SK-N-MC (cell line): ENCODE measurements around the gene FADS6.

Experiments
- DNase-seq: peaks from one replicate; pipeline ENCODE4 v3.0.0-alpha.2; 2011; ENCODE audit warnings: low read depth, low spot score
- H3K27ac ChIP-seq: fragments of 200-600 bp; sonication (generic); 2 replicates; pipeline ENCODE4 v1.5.1; 2016; ENCODE audit warnings: mixed run types
- H3K36me3 ChIP-seq: fragments of 200-600 bp; sonication (generic); 2 replicates; pipeline ENCODE4 v1.6.1; 2017; ENCODE audit warnings: antibody characterized with exemption, low read length, mixed read lengths; ENCODE audit not compliant: insufficient read depth
- H3K4me3 ChIP-seq: fragments of 200-600 bp; sonication (generic); 2 replicates; pipeline ENCODE4 v1.5.1; 2016
- H3K9ac ChIP-seq: fragments of 200-600 bp; sonication (generic); 2 replicates; pipeline ENCODE4 v1.8.0; 2017; ENCODE audit warnings: mixed run types, mixed read lengths; ENCODE audit not compliant: insufficient read length
- H3K9me3 ChIP-seq: fragments of 200-600 bp; sonication (generic); 2 replicates; pipeline ENCODE4 v1.6.1; 2017; ENCODE audit warnings: low read depth, mild to moderate bottlenecking, antibody characterized with exemption, low read length, moderate library complexity, mixed read lengths
- EZH2 ChIP-seq: fragments of 200-600 bp; sonication (generic); IDR thresholded peaks from one replicate; pipeline ENCODE4 v1.6.1; 2017; ENCODE audit warnings: antibody characterized with exemption
- FOXP2 ChIP-seq: optimal IDR thresholded peaks from 2 replicates; pipeline ENCODE3; 2011; ENCODE audit warnings: mild to moderate bottlenecking, moderate library complexity; ENCODE audit not compliant: insufficient read depth; ENCODE audit errors: extremely low read length, control extremely low read depth
- POLR2AphosphoS5 ChIP-seq: IDR thresholded peaks from 2 replicates; pipeline ENCODE4 v1.6.1; 2012; ENCODE audit warnings: mild to moderate bottlenecking, low read depth, low read length, borderline replicate concordance

The FADS6 gene

GRCh38 chr17:74935048-74935447 lies 41.6 kb upstream of the FADS6 start:
- Histone ChIP-seq H3K9me3 (no peaks in the 10 kb centered on the region), H3K36me3 (no peaks in the 10 kb centered on the region), H3K9ac (no peak overlapping the region), H3K27ac (no peak overlapping the region), H3K4me3 (no peak overlapping the region)
- TF ChIP-seq EZH2 = no peak
- no peak for TF ChIP-seq POLR2AphosphoS5
- no peak for TF ChIP-seq FOXP2
- no peak for DNase-seq

- no peak overlapping the region for H3K9ac ChIP-seq
- TF ChIP-seq EZH2 = no peak
- TF ChIP-seq POLR2AphosphoS5 = no peak
- TF ChIP-seq FOXP2 = no peak
- H3K9me3 ChIP-seq = no peaks in the 10 kb centered on the region
- no peak overlapping the region for H3K27ac ChIP-seq
- DNase-seq = no peak
- no peak overlapping the region for H3K4me3 ChIP-seq
- H3K36me3 ChIP-seq = no peaks in the 10 kb centered on the region
Observed at GRCh38 chr17:74930535-74931036, 37.2 kb upstream of the FADS6 start.

DNA sequence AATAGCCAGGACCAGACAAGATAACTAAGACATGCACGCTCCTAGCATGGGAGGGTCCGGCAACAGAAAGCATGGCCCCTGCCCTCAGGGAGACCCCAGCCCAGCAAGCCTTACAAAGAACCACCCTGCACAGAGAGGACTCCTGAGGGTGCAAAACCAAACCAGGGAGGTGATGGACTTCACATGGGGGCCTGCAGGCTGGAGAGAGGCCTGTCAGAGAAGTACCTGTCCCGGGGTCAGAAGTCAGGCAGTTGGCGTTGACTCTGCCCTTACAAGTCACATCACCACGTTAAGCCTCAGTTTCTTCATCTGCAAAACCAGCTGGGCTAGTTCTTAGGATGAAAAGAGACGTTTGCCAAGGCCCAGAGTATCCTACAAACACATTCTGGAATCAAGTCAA lies 35.4 kb upstream of the FADS6 start:
- Histone ChIP-seq H3K9me3 (no peaks in the 10 kb centered on the region), H3K36me3 (no peaks in the 10 kb centered on the region), H3K9ac (no peak overlapping the region), H3K27ac (no peak overlapping the region), H3K4me3 (no peak overlapping the region)
- TF ChIP-seq FOXP2 (no peak), EZH2 (no peak), POLR2AphosphoS5 (no peak)
- DNase-seq = no peak

GRCh38 chr17:74925242-74925641 lies 31.8 kb upstream of the FADS6 start:
- DNase-seq = no peak
- TF ChIP-seq POLR2AphosphoS5 (no peak), EZH2 (no peak), FOXP2 (no peak)
- H3K27ac ChIP-seq = no peak overlapping the region
- no peaks in the 10 kb centered on the region for H3K36me3 ChIP-seq
- H3K9me3 ChIP-seq = no peaks in the 10 kb centered on the region
- H3K4me3 ChIP-seq = no peak overlapping the region
- no peak overlapping the region for H3K9ac ChIP-seq

DNA sequence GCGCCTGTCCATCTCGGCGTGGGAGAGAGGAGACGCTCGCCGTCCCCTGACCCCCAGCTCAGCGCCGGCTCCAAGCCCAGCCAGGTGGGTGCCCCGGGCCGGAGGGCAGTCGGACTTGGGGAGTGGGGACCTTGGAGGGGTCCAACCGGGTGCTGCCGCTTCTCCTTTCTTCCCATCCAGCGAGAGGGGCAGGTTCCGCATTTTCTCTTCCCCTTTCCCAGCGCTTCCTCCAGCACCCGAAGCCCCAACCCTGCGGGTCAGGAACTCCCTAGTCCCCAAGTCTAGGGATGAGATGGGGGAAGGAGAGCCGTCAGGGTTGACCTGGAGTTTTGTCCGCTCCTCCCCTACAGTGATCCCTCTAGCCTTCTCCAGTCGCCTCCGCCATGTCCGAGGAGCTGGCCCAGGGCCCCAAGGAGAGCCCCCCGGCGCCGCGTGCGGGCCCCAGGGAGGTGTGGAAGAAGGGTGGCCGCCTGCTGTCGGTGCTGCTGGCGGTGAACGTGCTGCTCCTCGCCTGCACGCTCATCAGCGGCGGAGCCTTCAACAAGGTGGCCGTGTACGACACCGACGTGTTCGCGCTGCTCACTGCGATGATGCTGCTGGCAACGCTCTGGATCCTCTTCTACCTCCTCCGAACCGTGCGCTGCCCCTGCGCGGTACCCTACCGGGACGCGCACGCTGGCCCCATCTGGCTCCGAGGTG lies 31.0 kb upstream of the FADS6 start, which contains the start of gene OTOP2:
TSS of gene OTOP2 (plus strand) at position 24 of the 699 bp plus-strand sequence. CDS start at position 384, 360 bp downstream.
- Histone ChIP-seq H3K36me3 (no peaks in the 10 kb centered on the region), H3K4me3 (peak within 1 kb of the TSS; percentile 71), H3K27ac (no peak within 1 kb of the TSS), H3K9me3 (no peaks in the 10 kb centered on the region), H3K9ac (no peak within 1 kb of the TSS)
- no peak for DNase-seq
- no peak for TF ChIP-seq EZH2
- TF ChIP-seq POLR2AphosphoS5 = no peak
- no peak for TF ChIP-seq FOXP2

DNA sequence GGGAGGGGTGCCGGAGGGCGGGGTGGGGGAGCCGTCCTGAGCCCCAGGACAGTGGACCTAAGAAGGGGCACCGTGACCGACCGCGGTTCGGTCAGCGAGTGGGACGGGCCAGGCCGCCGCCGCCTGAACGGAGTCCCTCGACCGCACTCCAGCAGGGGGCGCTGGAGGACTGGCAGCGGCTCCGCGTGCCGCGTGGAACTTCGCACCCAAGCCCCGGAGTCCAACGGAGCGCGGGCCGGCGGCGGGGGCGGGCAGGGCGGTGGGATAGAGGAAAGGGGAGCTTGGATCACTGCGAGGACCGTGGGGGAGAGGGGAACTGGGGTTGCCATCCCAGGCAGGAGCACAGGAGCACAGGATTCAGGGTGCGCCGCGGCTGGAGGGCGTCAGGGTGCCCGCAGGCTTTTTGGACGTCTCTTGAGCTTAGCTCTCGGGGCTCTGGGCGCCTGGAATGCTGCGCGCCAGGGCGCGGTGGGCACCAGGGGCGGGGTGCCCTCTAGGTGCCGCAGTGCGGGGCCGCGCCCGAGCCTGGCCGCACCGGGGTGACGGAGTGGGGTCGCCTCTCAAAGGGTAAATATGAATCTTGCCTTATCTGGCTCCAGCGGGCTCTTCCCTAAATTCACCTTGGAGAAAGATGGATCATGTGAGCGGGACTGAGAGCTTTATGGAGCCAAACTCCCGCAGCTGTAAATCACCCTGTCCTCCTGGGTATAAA lies 30.3 kb upstream of the FADS6 start:
- DNase-seq = no peak
- Histone ChIP-seq H3K4me3 (peak overlapping the region; percentile 71), H3K36me3 (no peaks in the 10 kb centered on the region), H3K27ac (no peak overlapping the region), H3K9me3 (no peaks in the 10 kb centered on the region), H3K9ac (no peak overlapping the region)
- no peak for TF ChIP-seq FOXP2
- no peak for TF ChIP-seq EZH2
- no peak for TF ChIP-seq POLR2AphosphoS5

DNA sequence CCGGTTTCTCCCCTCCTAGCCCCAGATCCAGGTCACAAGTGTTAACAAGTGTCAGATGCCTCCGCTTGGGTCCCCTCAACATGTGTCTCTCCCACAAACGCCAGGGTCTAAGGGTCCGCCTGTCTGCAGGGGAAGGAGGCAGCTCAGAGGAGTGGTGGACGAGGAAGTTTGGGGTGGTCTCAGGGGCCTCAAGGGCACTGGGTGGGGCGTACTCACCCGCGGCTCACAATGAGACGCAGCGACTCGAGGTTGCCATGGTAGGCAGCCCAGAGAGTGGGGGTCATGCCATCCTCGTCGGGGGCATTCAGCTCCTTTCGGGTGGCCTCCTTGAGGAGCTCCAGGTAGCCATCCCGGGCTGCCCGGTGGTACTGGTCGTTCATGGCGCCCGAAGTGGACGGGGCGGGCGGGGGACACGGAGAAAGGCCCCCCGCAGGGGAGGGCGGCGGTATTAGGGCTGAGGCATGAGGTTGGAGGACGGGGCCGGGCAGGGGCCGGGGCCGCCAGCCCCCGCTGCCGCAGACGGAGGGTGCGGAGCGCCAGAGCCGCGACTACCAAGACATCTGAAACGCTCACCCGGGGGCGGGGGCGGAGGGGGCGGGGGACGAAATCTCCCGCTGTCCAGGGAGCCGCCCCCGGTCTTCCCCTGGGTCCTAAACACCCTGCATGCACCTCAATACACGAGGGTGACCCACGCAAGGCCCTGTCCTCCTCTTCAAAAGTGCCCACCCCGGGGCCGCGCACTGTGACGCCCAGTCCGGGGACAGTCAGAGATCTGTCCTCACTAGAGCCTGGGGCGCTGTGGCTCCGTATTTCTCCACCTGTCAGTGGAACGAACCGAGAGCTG lies 29.5 kb upstream of the FADS6 start, which contains the start of gene USH1G:
TSS of gene USH1G (minus strand) at position 562 of the 844 bp plus-strand sequence. CDS start at position 380, 182 bp downstream.
- Histone ChIP-seq H3K4me3 (peak within 1 kb of the TSS; percentile 71), H3K9ac (no peak within 1 kb of the TSS), H3K9me3 (no peaks in the 10 kb centered on the region), H3K27ac (no peak within 1 kb of the TSS), H3K36me3 (no peaks in the 10 kb centered on the region)
- no peak for DNase-seq
- TF ChIP-seq FOXP2 = no peak
- no peak for TF ChIP-seq POLR2AphosphoS5
- no peak for TF ChIP-seq EZH2

DNA sequence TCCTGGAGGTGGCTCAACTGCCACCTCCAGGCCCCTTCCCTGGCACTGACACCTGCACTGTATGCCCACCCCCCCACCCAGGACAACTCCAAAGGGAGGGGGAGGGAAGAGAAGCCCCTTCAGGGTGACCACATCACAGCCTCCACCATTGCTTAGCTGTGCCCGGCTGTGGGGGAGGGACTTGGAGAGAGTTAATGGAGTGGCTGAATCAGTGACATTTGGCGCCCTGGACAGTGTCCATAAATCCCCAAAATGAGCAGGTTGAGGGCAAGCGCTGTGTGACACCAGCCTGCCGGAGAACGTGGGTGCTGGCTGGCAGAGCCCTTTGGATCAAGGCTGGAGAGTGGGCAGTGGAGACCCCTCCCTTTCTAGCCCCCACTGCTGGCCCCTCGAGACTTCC lies 28.7 kb upstream of the FADS6 start:
- Histone ChIP-seq H3K27ac (no peak overlapping the region), H3K9ac (no peak overlapping the region), H3K9me3 (no peaks in the 10 kb centered on the region), H3K36me3 (no peaks in the 10 kb centered on the region), H3K4me3 (no peak overlapping the region)
- DNase-seq = no peak
- TF ChIP-seq FOXP2 (no peak), POLR2AphosphoS5 (no peak)
